22Rv1 (cell line): ENCODE results near the gene SEMA4F.
A peak's percentile ranks its signal among the peaks of the same experiment; 100 is the strongest.

Experiments used
- H3K27ac ChIP-seq: fragments of 450-650 bp; 2 replicates; pipeline ENCODE4 v1.5.1; 2017
- CTCF ChIP-seq: fragments of 450-650 bp; IDR thresholded peaks from 2 replicates; pipeline ENCODE4 v1.5.1; 2017; ENCODE audit warnings: mild to moderate bottlenecking
- ZFX ChIP-seq: fragments of 450-650 bp; IDR thresholded peaks from 2 replicates; pipeline ENCODE4 v1.6.1; 2017; ENCODE audit warnings: antibody characterized with exemption, borderline replicate concordance

SEMA4F gene

GRCh38 chr2:74685408-74685807, 31.4 kb downstream of the SEMA4F start:
- TF ChIP-seq ZFX = no peak
- no peak for TF ChIP-seq CTCF
- no peak overlapping the region for H3K27ac ChIP-seq

- TF ChIP-seq ZFX = no peak
- no peak for TF ChIP-seq CTCF
- no peak overlapping the region for H3K27ac ChIP-seq
These were observed 34.8 kb downstream of the SEMA4F start for GRCh38 chr2:74688881-74689280.

GRCh38 chr2:74689671-74690070, 35.6 kb downstream of the SEMA4F start:
- TF ChIP-seq CTCF = no peak

GRCh38 chr2:74690571-74690970, 36.5 kb downstream of the SEMA4F start:
- TF ChIP-seq ZFX (no peak), CTCF (peak; percentile 80)
- no peak overlapping the region for H3K27ac ChIP-seq

More at GRCh38 chr2:74689671-74690070, 35.6 kb downstream of the SEMA4F start:
- no peak overlapping the region for H3K27ac ChIP-seq

- H3K27ac ChIP-seq = no peak overlapping the region
These were observed 37.9 kb downstream of the SEMA4F start for GRCh38 chr2:74691929-74692328.

GRCh38 chr2:74693213-74693612, 39.2 kb downstream of the SEMA4F start:
- no peak overlapping the region for H3K27ac ChIP-seq
- TF ChIP-seq ZFX (no peak), CTCF (no peak)

More at GRCh38 chr2:74691929-74692328, 37.9 kb downstream of the SEMA4F start:
- no peak for TF ChIP-seq ZFX

- TF ChIP-seq ZFX (no peak), CTCF (no peak)
- no peak overlapping the region for H3K27ac ChIP-seq
These were observed 39.6 kb downstream of the SEMA4F start for GRCh38 chr2:74693668-74694067.

GRCh38 chr2:74694281-74694680, 40.2 kb downstream of the SEMA4F start:
- no peak overlapping the region for H3K27ac ChIP-seq
- no peak for TF ChIP-seq CTCF
- no peak for TF ChIP-seq ZFX
